Measurements from ENCODE around the gene ENTPD6.

DNA sequence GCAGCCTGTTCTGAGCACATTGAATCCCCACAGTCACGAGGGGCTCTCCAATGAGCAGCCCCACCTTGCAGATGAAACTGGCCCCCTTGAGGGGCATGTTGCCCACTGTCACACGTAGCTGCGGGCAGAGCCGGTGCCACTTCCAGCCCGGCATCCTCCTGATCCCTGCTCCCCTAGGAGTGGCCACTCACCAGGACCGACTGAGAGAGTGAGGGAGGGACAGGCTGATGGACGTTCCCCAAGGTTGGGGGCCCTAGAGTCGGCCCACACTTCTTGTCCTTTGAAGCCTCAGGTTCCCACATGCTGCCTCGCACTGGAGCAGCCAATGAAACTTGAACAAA lies 10.5 kb downstream of the ENTPD6 start:
- TF ChIP-seq, protein P1, sequence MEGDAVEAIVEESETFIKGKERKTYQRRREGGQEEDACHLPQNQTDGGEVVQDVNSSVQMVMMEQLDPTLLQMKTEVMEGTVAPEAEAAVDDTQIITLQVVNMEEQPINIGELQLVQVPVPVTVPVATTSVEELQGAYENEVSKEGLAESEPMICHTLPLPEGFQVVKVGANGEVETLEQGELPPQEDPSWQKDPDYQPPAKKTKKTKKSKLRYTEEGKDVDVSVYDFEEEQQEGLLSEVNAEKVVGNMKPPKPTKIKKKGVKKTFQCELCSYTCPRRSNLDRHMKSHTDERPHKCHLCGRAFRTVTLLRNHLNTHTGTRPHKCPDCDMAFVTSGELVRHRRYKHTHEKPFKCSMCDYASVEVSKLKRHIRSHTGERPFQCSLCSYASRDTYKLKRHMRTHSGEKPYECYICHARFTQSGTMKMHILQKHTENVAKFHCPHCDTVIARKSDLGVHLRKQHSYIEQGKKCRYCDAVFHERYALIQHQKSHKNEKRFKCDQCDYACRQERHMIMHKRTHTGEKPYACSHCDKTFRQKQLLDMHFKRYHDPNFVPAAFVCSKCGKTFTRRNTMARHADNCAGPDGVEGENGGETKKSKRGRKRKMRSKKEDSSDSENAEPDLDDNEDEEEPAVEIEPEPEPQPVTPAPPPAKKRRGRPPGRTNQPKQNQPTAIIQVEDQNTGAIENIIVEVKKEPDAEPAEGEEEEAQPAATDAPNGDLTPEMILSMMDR (IDR thresholded peaks at IDR 0.05): no peak
- no peak for TF ChIP-seq POLR2A (IDR thresholded peaks at IDR 0.05)

Data from uterus (tissue), 2 donors.